Loucy (cell line): ENCODE measurements around the gene ANKDD1A.

Experiments used
- CTCF ChIP-seq: fragments of 200-600 bp; sonication (generic); conservative IDR thresholded peaks from 2 replicates; pipeline ENCODE4 v1.5.1; 2014; ENCODE audit warnings: mild to moderate bottlenecking, antibody characterized with exemption, low read length
- EZH2phosphoT487 ChIP-seq: fragments of 200-600 bp; IDR thresholded peaks from 2 replicates; pipeline ENCODE4 v1.6.1; 2018; ENCODE audit warnings: antibody characterized with exemption, mild to moderate bottlenecking, moderate library complexity, borderline replicate concordance

GRCh38 chr15:64875641-64876223 is 36.0 kb upstream of the ANKDD1A start:
- TF ChIP-seq CTCF (no peak), EZH2phosphoT487 (no peak)
